SU-DHL-6 (cell line): ENCODE results near the gene PRSS21.

Experiments
- CTCF ChIP-seq: fragments of 200-600 bp; sonication (generic); IDR thresholded peaks from one replicate; pipeline ENCODE4 v1.5.1; 2017; ENCODE audit warnings: antibody characterized with exemption, mild to moderate bottlenecking, low read length, moderate library complexity; ENCODE audit not compliant: insufficient read depth, poor library complexity, severe bottlenecking
- EZH2phosphoT487 ChIP-seq: fragments of 200-600 bp; sonication (generic), shearing (Covaris generic); conservative IDR thresholded peaks from 2 replicates; pipeline ENCODE4 v1.6.1; 2018; ENCODE audit warnings: mild to moderate bottlenecking, antibody characterized with exemption, low read length, moderate library complexity, mixed read lengths

GRCh38 chr16:2859686-2860265 lies 42.7 kb downstream of the PRSS21 start:
- no peak for TF ChIP-seq CTCF
- no peak for TF ChIP-seq EZH2phosphoT487
